ENCODE results near the gene CFAP91.
"Not testable (repeated sequence)": the region's sequence is repeated elsewhere in the genome, so short reads cannot be mapped to it uniquely, and the experiment has no call there.

The CFAP91 gene

DNA sequence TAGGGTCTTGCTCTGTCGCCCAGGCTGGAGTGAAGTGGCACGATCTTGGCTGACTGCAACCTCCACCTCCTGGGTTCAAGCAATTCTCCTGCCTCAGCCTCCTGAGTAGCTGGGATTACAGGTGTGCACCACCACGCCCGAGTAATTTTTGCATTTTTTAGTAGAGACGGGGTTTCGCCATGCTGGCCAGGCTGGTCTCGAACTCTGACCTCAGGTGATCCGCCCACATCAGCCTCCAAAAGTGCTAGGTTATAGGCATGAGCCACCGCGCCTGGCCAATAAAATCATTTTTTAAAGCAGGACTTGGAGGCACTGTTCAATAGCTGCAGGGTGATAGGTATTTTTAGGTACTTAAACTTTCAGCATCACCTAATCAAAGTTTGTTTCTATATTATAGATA, 24.6 kb upstream of the CFAP91 start:
- not testable (repeated sequence) for DNase-seq

DNA sequence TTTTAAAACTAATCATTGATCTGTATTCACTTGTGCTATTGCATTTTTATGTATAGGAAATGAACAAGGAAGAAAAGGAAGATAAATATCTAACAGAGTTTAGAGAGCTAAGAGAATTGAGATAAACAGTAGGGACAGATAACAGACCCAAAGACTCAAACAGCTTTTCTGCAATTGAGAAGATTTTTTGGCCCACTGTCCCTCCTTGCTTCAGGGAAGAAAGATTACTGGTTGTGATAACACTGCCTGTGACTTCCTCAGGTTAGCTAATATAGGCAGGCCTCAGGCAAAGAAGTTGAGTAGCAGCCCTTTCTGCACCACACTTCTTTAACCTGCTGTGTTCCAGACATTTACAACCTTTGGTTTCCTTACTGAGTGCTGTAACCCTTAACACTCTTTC, 22.9 kb upstream of the CFAP91 start:
- DNase-seq = no peak

DNA sequence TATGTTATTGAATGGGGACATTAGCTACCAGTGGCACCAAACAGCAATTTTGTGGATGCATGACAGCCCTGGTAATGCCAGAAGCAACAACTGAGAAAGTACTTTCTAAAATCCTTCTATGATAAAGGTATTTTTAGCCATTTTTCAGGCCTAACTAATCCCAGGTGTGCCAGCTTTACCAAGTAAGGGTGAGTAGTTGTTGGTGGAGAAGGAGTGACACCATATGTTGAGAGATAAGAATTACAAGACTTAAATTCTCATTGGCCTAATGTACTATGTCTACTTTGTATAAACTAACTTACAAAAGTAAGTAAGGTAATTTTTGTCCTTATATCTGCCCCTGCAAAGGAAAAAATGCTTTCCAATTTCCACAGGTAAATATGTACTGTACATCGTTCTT, 21.5 kb upstream of the CFAP91 start:
- DNase-seq = no peak

DNA sequence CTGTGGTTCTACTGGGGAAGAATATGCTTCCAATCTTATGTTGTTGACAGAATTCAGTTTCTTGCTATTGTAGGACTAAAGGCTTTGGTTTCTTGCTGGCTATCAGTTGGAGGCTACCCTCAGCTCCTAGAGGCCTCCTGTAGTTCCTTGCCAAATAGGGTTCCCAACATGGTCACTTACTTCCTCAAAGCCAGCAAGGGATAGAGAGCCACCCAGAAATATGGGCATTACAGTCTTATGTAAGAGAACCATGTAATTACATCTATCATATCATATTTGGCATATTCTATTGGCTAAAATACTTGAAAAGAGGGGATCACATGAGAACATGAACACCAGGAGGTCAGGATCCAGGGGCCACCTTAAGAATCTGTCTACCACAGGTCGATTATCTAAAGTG, 19.4 kb upstream of the CFAP91 start:
- no peak for DNase-seq

DNA sequence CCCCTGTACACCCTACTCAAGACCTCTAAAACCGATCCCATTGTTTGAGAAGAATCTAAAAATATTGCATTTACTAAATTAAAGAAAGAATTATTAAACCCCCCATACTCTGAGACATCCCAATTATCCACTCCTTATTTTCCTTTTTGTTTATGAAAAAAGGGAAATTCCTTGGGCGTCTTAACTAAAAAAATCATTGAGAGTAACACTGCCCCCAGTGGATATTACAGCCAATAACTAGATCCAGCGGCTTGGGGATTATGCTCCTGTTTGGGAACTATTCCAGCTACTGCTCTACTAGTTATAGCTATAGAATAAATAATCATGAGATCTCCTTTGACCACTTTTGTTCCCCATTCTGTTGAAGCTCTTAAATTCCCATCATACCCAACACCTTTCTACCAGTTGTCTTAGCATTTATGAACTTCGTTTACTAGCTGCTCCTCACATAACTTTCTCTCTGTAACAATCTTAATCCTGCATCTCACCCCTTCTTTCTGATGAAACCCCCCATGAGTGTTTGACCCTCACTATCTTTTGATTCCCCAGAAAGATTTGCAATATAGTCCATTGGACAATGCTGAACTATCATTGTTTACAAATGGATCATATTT, 12.7 kb upstream of the CFAP91 start:
- no peak for DNase-seq

DNA sequence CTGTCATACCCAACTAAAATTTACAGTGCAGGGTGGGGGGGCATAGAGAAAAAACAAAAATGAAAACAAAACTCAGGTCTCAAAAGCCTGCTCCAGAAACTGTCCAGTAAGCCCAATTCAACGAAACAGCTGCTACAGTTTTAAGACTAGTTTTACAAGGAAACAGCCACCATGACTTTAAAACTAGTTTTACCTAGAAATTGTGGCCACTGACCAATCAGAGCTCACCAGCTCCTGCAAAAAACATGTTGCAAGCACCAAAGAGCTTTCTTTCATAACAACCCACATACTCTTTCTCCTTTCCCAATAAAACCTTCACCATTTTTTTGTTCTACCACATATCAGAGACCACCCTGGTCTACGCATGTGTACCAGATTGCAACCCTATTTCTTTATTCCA, 7.3 kb upstream of the CFAP91 start:
- no peak for DNase-seq

DNA sequence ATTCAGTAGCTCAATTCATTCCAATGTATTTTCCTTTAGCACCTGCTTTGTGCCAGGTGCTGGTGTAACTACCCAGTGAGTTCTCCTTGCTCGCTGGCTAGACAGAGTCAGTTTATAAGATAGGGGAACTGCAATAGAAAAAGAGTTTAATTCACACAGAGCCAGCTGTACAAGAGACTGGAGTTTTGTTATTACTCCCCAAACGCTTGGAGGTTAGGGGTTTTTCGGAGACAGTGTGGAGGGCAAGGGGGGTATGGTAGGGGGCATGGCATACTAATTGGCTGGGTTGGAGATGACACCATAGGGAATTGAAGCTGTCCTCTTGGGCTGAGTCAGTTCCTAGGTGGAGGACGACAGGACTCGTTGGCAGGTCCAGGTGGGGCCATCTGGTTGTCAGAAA, 5.4 kb upstream of the CFAP91 start:
- DNase-seq = no peak

DNA sequence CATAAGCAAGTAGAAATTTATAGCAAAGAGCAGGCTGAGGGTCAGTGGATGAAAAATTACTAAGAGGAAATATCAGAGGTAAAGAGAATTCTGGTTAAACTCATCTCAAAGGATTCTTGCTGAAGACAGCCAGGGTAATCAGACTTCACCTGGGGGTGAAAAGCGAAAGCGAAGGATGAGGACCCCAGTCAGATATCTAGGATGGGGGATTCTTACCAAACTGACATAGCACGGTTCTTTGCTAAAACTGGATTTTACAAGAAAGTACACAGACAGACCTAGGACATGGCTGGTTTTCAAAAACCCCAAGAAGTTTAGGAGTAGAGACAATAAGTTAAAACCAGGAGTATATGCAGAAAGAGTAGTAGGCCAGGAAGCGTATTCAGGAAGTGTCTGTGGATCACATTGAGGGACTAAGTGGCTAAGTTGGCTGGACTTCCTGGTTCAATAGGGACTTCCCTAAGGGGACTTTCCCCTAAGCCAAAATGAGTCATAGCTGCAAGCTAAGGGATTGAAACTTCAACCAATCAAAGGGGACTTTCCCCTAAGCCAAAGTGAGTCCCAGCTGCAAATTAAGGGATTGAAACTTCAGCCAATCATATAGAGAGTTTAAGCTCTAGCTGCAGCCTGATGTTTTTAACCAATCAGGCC, 2.4 kb upstream of the CFAP91 start:
- DNase-seq = peak; percentile 7

DNA sequence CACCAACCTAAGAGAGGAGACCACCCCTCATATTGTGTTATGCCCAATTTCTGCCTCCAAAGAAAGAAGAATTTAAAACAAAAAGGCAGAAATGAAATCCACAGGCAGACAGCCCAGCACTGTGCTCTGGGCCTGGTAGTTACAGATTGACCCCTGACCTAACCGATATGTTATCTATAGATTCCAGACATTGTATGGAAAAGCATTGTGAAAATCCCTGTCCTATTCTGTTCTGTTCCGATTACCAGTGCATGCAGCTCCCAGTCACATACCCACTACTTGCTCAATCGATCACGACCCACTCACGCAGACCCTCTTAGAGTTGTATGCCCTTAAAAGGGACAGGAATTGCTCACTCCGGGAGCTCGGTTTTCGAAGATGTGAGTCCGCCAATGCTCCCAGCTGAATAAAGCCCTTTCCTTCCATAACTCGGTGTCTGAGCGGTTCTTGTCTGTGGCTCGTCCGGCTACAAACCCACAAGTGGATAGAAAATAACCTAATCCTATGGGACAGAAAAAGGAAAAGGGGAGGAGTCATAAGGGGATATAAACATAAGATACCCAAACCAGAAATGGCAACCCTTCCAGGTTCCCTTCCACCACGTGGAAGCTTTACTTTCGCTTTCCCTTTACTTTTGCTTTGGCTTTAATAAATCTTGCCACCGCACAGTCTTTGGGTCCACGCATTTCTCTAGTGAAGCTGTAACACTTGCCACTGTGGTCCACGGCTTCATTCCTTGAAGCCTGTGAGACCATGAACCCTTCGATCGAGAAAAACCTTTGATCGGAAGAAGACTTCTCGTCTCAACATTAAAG, 1.7 kb upstream of the CFAP91 start:
- DNase-seq = no peak

DNA sequence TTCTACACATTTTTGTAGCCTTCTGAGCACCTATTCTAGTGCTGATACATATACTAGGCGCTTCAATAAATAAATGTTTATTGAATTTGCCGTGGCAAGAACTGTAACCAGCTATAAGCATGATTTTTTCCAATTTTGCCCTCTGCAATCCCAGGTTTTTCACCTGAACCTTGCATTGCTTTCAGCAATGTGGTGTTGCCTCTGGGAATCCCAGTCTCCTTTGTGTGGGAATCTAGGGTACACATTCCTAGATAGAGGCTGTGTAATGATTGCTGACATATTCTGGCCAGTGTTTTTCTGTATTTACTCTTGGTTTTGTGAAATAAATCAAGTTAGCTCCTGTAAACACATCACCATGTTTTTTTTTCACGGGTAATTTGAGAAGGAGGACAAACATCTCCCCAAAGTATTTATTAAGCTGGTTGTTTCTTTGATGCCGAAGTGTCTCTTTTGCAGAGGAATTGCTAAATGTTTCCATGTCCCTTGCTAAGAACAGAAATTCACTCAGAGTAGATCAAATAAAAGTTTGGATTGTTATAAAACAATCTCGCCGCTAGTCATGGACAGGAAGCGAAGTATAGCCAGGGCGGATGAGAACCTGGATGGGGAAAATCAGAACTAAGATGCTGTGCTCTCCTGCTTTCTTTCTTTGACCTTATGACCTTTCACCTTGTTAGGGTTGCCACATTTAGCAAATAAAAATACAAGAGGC, 1.2 kb downstream of the CFAP91 start:
- DNase-seq = no peak

DNA sequence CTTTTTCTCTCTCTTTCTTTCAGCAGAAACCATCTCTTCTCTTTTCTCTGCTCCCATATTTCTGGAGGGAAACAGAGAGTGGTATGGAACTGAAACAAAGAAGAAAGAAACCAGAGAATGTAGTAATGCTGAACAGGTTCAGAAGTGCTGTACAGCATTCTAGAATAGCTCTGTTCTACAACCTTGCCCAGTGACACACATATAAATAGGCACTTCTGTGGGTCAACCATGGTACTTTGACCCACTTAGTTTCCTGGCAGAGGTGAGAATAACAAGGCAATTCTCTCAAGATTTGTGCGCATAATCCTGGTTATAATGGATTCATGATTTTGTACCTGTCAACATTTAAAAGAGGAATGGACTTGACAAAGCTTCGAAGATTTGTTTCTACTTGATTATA, 12.3 kb downstream of the CFAP91 start:
- no peak for DNase-seq

DNA sequence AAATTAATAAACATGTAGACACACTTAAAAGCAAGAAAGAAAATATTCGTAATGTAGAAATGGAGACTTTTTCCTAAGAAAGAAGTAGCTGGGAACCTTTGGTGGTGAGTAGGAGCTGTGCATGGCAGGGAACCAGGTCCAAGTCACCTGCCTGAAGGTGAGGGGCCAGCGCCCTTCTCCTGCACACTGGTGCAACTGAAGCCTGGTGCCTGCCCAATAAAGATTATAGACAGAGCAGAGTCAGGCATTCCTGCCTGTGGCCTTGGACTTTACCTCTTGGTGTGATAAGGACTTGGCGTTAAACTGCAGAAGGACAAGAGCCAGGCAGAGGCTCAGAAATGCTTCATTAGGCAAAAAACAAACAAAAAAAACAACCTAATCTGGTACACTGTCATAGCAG, 14.2 kb downstream of the CFAP91 start:
- DNase-seq = no peak

DNA sequence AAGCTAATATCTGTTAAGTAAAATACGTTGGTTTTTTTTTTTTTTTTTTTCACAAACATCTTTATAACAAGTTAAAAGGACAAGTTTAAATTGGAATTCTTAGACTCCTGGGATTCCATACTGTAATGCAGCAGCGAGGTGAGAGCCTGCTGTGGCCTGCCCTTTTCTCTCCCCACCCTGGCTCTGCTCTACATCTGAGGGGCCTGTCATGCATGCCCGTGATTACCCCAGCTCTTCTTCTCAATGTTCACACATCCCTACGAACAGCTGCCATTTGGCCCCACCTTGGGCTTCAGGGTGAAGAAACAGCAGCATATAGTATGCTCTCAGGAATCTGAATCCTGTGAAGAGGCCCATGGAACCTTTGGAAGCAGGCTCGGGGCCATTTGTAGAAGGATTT, 14.7 kb downstream of the CFAP91 start:
- DNase-seq = no peak

DNA sequence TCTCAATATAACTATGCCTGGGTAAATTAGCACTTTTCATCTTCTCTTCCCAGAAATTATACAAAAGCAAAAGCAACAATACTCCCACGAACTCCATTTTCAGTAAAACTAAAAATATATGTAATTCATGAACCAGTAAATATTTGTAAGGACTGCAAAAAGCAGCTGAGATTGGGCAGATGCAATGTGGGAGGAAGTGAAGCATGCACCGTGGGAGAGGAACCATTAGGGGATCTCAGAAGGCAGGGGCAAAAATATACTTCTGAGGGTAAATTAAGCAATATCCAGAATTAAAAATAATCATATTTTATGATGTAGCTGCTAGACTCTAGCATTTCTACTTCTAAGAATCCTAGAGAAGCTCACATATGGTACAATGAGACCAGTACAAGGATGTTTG, 20.2 kb downstream of the CFAP91 start:
- no peak for DNase-seq

DNA sequence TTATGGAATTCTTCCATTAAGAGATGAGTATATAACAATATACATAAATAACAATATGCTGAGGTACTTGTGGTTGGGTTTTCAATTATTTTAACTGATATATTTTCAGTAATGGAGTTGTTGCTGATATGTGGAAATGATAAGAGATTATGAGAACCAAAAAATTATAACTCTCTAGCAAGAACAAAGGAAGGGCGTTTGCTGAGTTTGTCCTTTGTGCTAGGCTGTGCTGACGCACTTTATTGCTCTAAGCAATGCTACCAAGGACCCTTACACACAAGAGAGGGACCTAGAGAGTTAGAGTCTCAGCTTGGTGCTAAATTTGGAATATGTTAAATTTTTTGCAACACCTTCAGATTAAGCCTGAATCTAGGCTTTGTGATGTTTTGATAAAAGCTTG, 24.1 kb downstream of the CFAP91 start:
- no peak for DNase-seq

DNA sequence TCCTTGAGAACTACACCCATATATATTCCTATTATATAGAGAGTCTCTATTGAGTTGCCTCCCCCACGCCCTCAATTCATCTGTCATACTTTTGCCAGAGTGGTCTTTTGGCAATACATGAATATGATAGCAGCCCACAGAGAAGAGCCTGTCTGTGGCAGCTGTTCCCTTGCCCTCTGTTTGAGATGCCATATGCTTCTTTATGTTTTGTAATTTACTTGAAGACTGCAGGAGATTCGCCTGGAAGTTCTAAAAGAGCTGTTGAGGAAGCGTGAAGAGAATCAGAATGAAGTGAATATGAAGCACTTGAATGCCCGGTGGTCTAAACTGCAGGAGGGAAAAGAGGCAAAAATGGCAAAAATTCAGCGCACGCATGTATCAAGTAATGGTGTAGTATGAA, 27.2 kb downstream of the CFAP91 start:
- no peak for DNase-seq

DNA sequence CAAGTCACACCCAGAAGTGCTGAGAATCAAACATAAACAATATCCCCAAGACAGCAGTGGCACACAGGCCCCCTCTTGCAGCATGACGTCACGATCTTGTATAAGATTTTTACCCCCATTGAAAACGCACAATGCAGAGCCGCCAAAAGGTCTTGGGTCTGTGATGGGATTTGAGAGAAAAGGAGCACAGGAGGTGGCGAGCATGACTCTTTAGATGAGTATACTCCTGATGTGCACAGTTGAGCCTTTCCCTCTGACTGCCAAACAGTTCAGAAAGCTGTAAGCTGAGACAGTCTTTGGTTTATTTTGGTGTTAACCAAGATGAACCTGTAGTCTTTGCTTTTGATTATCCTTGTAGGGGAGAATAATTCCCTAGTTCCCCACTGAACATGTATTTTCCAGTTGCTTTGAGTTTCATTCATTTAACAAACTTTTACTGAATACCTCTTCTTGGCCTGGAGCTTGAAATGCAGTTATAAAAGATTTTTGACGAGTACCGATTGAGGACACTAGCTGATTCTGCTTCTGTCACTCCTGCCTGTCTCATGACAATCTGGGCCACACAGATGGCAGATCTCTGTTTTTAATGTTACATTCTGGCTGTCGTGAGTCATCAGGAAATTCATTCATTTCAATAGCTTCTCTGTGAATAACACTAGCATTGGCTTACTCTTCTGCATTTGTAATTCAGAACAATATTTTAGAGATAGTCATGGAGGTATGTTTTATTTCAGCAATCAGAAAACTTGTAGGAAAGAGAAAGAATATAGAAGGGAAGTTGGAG, 28.9 kb downstream of the CFAP91 start:
- no peak for DNase-seq

DNA sequence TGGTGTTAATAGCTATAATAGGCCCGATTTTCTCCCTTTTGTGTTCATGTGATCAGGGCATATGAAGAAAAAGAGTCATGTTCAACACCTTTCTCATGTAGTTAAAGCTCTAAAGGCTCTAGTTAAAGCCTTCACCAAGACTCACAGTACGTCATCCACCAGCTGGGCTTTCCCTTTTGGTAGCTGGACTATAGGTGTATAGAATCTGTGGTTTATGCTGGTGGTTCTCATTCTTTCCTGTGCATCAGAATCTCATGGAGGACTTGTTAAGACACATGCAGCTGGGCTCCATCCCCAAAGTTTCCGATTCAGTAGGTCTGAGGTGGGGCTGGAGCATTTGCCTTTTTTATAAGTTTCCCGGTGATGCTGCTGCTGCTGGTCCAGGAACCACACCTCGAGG, 31.0 kb downstream of the CFAP91 start:
- no peak for DNase-seq

DNA sequence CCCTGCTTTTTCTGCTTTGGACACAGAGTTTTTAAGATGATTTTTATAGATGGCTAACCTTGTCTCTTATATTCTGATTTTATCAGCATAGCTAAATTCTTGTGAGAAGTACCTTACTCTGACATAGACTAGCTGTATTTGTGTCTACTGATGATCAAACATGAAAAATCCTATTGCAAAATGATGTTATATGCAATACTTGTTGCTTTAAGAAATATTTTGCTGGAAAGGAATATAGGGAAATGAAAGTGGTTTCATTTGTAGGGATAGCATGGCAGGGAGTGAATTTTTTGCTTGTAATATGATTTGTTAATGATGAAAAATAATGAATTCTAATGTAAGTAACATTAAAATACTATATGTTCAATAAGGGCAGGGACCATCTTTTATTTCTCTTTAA, 35.9 kb downstream of the CFAP91 start:
- no peak for DNase-seq

DNA sequence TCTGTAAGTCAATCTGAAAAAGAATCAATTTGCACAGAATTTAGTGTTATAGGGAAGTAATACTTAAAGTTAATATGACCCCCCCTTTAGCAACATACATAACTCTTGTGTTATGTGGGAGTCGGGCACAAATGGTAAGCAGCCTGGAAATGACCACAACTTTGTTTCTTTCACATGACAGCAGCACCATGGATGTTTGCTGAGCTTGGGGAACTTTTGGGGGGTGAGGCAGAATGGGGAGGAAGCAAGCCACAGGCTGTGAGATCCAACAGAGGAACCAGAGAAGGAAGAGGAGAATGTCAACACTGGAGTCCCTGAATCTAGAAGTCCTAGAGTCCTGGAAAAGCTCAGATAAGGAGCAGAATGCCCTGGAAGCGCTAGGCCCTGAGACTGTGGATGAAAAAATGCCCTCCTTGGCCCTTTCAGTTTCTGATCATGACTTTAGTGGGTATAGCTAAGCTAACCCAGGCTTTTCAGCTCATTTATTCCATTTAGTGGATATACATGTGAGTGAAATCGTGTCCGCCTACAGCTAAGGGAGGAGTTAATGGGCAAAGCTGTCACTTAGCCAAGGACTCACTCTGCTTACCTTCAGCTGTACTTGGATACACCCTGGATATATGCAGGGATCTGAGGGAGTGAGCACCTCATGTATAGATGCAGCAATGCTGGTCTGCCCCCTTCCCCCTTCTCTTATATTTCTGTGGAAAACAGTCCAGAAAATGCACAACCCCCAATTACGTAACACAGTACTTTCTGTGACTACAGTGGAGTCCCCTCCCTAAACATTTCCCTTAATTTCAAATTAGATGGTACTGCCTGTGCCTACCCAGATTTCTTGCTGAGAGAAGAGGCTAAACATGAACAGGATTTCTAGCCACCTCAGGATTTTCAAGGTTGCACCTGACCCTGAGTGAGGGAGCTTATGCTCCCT, 39.1 kb downstream of the CFAP91 start:
- DNase-seq = no peak

DNA sequence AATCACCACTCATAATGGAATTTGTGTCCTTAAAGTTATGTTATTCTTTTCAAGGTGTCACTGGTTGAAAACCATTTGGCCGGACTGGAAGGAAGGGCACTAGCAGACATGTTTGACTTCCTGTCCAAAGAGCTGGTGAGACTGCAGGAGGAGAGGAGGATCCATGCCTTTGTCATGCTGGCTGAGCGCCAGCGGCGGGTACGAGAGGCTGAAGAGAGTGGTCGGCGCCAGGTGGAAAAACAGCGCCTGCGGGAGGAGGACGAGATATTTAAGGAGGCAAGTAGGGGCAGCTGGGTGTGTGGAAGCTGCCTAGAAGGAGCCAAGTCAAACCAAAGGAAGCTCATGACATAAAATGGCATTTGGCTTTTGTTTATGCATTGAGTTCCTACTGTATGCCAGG, 41.1 kb downstream of the CFAP91 start:
- no peak for DNase-seq

DNA sequence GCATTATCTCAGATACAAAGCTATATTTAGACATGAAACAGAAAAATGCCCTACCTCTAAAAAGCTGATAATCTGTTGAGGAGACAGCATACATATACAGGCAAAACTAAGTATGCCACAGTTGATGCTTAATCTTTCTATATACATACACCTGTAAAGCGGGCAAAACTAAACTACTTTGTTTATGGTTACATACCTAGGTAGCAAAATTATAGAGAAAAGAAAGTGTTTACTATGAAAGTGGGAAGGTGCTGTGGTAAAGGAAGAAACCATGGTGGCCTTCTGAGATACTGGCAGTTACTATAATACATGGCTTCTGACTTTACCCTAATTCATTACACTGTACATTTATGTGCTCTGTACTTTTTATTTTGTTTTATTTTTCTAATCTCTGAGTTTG, 43.1 kb downstream of the CFAP91 start:
- no peak for DNase-seq
